ENCODE results near the gene TREML1. TPM values are rescaled to one million over a fixed set of nuclear protein-coding genes. Genes with fewer than 3 reads are reported as not detected.
"Not testable (repeated sequence)": the region's sequence is repeated elsewhere in the genome, so short reads cannot be mapped to it uniquely, and the experiment has no call there.

The TREML1 gene, protein sequence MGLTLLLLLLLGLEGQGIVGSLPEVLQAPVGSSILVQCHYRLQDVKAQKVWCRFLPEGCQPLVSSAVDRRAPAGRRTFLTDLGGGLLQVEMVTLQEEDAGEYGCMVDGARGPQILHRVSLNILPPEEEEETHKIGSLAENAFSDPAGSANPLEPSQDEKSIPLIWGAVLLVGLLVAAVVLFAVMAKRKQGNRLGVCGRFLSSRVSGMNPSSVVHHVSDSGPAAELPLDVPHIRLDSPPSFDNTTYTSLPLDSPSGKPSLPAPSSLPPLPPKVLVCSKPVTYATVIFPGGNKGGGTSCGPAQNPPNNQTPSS
- polyA plus RNA-seq (ENCODE audit: insufficient read length), result 0.65 TPM
- long read RNA-seq, donor 1, result 0 reads
- long read RNA-seq, donor 2, result 0 reads
- long read RNA-seq, donor 3, result 0 reads
- long read RNA-seq, donor 4, result 0 reads
- long read RNA-seq, donor 5, result 0 reads
- long read RNA-seq, donor 6, result 0 reads
- long read RNA-seq, donor 7, partial matches to known transcripts, result 0 of 1 reads
- long read RNA-seq, donor 7, other reads (novel, unspliced or antisense), result 0 of 1 reads
- long read RNA-seq, donor 8, partial matches to known transcripts, result 0 of 1 reads
- long read RNA-seq, donor 8, other reads (novel, unspliced or antisense), result 0 of 1 reads

DNA sequence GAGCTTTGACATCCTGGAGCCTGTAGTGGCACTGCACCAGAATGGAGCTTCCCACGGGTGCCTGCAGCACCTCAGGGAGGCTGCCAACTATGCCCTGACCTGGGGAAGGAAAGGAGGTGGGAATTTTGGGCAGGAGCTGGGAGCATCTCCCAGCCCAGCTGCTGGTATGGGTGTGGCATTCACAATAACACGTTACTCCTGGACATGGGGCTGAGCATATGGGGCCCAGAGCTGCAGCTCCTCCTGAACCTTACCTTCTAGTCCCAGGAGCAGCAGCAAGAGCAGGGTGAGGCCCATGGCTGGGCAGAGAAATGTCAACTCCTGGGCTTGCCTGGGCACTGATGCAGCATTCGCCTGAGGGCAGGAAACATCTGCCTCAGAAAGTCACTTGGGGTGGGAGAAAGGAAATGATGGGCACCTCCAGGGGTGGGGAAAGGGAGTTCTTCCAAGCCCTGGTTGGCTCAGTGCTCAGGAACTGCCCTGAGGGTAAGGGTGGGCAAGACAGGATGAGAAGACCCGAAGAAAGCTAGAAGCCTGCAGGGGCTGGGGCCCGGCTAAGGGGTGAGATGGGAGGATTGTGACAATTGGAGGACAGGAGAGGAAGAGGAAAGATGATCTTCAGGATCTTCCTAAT, at the start of gene TREML1:
Gene TREML1, minus strand, starts transcription at position 356 of the 634 bp plus-strand sequence. Its CDS starts 59 bp downstream, at position 297.
- no peak for DNase-seq

DNA sequence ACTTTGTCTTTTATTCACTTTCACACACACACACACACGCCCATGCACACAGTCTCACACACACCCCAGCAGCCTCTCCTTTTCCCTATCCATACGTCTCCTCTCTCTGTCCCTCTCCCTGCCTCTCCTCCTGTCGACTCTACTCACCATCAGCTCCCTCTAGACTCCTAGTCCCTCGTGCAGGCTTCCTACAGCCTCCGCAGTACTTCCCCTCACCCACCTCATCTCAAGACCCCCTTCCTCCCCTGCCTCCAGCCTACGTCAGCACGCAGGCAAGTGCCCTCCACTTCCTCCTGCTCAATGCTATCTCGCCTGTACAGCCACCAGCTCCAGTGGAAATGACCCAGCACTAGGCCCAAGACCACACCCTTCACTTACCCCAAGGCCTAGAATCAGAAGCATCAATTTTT, 47.6 kb upstream of the TREML1 start:
- DNase-seq, result no peak

DNA sequence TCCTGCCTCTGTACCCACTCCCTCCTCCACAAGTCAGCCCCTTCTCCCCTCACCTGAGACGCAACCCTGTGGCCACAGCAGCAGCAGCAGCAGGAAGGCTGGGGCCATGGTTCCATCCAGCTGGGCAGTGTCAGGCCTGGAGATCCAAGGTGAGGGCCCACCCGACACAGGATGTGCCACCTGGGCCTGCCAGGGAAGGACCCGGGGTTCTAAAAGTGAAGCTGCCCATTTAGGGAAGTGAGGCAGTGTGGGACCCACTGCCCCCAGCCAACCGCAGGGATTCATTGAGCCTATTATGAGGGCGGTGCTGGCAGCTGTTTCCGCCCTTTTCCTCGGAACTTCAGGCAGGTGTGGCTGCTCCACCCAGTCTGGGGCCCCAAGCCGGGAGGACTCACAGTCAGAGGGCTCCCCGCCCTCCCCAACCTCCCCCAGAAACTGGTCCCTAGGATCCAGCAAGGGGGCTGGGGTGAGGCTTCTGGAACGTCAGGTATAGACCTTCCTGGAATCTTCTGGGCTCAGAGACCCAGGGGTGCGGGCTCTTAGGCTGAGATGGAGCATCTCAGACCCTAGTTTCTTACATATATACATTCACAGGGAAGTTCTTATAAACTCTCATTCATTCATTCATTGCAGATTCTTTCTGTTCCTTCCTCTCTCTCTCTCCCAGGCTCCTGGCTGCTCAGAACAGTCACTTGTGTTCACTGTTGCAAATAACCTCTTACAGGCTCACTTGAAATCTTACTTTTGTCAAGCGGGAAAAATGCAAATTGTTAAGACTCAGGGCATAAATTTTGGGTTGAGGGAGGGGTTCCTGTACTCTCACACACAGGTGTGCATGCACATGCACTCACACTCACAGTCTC, 47.0 kb upstream of the TREML1 start, which contains the start of gene TREML2:
Gene TREML2, minus strand, starts transcription at position 249 of the 863 bp plus-strand sequence. Its CDS starts 141 bp downstream, at position 108.
- DNase-seq, result no peak

DNA sequence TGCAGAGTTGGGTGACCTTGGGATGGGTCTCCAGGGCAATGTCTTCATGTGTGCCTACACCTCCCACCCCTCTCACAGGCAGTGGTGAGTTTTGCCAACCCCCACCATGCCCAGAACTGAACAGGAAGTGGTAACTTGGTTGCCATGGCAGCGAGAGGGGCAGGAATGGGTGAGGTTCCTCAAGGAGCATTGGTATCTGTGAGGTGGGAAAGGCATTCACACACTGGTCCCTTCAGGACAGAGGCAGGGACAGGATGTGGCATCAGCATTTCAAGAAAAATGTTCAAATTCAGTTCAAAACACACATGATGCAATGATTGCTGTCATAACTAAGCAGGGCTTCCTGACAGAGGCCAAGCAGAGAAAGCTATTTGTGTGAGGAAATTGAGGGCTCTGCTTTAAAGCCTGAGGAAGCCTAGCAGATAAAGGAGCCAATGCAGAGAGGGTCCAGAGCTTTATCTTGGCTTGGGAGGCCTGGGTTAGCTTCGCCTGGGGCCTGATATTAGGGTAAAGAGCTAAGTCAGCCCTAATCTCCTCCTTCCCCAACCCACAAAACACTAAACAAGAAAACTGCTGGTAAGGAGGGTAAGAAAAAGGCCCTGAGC, 46.3 kb upstream of the TREML1 start:
- DNase-seq, result no peak

DNA sequence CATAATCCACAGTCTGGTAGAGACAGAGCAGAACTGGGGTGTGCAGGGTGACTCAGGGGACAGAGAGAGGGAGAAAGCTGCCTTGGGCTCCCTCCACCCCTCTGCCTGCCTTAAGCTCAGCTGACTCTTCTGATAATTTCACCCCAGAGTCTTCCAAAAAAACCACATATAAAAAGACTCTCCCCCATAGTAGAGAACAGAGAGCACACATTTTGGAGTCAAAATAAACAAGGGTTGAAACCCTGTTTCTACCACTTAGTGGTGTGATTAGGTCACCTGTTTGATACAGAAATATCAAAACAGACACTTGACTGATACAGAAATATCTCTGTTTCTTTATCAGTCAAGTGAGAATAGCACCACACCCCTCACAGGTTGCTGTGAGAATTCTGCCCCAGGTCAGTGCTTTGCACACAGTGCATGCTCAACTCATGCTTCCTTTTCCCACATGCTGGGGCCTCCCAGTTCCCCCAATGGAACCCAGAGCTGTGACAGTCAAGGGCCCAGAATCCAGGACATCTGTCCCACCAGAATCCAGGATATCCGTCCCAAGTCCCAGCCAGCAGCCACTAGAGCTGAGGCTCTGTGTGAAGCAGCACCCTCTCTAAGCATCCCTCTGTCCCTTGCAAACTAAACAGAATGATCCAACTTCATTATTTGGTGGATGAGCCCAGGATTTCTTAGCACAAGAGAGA, 45.6 kb upstream of the TREML1 start:
- no peak for DNase-seq

DNA sequence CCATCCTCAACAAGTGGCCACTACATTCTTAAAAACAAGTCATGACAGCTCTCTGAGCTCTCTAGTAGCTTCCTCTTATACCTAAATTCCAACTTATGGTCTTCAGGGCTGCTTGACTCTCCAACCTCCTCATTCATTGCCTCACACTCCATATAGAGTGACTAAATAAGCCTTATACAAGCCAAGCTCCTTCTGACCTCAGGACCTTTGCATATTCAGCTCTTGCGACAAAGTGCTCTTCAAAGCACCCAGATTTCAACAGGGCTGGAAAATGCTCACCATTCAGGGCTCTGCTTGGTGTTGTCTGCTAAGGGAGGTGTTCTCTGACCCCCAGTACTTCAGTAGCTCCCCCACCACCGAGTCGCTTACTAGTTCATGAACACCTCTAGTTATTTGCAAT, 43.1 kb upstream of the TREML1 start:
- no peak for DNase-seq

DNA sequence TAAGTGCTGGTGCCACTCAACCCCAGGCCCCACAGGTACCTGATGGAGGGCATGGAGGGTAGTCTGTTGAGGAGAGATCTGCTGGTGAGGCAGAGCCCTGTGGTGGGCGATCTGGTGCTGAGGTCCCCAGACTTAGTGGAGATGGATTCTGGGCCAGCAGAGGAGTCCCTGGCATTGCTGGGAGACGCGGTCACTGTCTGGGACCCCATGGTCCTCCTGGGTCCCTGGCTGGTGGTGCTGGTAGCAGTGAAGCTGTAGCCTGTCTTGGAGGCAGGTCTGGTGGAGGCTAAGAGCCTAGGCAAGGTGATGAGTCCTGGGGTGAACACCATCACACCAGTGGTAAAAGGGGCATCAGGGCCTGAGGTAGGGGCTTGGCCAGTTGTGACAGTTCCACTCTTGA, 40.2 kb upstream of the TREML1 start:
- no peak for DNase-seq

DNA sequence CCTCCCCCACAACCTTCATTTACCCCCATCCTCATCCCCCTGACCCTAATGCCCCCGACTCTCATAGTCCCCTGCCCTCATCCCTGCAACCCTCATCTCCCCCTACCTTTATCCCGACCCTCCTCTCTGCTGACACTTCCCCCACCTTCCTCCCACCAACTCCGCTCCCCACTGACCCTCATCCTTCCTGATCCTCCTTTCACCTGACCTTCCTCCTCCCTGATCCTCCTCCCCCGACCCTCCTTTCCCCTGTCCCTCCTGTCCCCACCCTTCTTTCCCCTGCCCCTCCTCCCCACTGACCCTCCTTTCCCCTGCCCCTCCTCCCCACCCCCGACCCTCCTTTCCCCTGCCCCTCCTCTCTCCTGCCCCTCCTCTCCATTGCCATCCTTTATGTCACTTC, 39.7 kb upstream of the TREML1 start:
- DNase-seq, result no peak

DNA sequence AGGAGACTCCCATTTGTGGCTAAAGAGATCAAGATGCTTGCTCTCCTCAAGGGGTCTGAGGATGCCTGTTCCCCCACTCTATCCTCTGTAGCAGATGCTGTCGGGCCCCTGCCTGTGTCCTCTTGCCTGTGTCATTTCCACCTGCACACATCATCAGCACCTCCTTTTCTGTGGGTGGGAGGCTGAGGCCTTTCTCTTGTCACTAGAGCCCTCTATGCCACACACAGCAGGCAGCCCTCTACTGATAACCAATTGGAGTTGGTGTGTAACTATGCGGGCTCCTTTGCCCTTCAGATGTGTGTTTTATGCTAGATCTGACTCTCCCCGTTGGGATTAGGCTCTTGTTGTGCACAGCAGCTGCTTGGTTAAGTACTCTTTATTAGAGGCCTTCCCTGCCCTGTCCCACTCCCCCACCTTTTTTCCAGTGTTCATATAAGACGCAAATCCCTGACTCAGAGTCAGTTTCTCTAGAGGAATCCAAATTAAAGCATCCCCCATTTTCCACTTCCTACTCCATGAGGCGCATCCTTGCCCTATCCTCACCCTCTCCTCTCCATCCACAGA, 39.1 kb upstream of the TREML1 start:
- no peak for DNase-seq

DNA sequence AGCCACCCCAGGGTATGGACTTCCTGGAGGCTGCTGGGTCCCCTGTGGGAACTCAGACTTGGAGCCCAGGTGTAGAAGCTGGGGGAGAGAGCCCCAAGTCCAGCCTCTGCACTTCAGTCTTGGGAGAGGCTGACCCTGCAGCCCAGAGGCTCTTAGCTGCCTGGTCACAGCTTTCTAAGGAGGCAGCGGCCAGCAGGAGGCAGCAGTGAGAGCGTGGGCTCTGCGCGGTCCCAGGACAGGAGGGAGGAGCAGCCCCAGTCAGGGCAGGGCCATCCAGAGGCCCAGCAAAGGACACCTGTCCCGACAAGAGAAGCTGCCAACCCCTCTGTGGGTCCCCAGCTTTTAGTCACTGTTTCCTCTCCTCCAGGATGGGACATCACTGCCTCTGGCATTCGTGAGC, 37.4 kb upstream of the TREML1 start:
- peak; percentile 5 for DNase-seq

DNA sequence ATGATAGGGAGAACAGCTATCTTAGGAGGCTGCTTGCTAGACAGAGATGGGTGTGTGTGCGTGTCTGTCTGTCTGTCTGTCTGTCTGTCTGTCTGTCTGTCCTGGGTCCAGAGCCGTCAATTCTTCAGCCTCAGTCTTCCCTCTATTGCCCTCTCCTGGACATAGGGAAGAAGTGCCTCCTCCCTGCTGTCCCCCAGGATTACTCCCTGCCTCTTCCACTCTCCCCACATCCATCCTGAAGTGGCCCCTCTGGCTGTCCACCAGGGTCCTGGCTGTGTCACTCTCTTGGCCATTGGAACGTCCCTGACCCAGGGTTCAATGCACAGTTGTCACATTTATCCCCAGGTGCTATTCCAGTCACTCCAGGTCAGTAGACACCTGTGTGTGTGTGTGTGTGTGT, 36.6 kb upstream of the TREML1 start:
- no peak for DNase-seq

DNA sequence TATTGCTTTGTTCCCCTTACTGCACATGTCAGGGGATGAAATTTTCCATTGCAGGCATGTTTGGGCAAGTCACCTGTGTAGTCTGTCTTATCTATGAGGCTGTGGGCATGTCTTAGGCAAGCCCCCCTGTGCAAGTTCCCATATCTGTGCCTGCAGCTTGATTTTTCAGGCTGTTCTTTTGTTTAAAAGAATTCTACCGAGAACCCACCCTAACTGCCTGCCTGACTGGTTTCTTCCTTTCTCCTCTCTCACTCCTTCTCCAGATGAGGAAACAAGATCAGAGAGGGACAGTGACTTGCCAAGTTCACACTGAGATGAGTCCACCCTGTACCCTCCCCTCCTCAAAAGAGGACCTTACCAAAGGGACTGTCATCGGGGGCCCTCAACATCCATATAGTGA, 35.8 kb upstream of the TREML1 start:
- DNase-seq, result no peak

DNA sequence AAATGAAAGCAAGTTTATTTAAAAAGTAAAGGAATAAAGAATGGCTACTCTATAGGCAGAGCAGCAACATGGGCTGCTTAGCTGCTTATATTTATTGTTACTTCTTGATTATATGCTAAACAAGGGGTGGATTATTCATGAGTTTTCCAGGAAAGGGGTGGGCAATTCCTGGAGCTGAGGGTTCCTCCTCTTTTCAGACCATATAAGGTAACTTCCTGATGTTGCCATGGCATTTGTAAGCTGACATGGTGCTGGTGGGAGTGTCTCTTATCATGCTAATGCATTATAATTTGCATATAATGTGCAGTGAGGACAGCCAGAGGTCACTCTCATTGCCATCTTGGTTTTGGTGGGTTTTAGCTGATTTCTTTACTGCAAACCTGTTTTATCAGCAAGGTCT, 34.9 kb upstream of the TREML1 start:
- DNase-seq, result not testable (repeated sequence)

DNA sequence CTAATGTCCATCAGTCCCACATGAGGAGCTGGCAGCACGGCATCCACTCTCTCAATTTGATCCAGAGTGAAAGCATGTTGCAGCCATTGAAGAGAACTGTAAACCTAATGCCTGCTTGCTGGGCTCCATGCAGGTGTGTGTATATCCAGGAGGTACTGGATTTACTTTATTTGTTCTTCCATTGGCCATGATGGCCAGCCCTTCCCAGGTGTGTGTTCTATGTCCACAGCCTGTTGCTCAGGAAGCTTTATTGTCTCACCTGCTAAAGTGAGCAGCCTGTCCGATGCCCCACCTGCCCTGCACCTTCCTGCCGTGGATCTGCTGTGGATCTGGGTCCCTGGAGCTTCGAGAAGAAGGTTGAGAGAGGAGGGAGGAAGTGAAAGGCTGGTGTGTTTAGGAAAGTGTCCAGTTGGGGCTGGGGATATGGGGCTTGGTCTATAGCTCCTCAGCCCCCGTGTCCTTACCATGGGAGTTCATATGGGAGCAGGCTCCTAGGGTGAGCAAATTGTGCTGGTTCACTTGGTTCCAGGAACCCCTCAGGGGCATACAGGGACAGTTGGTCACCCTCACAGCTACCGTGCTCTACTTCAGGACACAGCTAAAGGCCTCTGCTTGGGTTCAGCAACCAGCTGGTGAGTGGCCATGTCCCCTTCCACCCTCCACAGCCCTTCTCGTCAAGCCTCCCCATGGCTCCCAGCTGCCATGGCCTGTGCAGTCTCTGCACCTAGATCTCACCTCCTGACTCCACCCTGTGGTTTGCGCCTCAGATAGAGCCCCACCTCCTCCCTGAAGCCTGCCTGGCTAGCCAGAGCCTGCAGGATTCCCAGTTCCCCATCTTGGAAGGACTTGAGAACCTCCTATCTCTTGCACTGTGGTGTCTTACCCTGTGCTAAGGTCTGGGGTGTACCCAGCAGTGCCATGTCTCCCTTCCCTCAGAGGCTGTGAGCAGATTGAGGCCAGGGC, 34.1 kb upstream of the TREML1 start:
- DNase-seq, result no peak

DNA sequence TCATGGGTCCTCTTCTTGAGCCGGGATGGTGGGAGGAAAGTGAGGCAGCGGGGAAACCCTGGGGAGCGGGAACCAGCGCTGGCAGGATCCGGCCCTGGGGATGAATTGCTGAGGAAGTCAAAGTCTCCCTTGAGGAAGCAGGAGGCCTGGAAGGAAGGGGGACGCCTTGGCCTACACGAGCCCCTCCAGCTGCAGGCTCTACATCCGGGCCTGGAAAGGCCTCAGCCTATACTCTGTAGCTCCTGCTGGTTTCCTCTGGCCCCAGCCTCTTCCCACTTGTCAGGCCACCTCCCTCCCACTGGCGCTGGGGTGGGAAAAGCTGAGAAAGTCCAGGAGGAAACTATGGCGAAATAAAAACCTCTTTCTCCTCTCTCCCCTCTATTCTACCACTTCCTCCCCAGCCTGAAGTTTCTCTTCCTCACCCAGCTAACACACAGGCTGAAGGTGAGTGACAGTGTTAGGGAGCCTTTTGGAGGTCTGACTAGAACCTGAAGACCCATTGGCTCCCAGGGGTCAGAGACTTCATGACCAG, 31.9 kb upstream of the TREML1 start:
- no peak for DNase-seq

DNA sequence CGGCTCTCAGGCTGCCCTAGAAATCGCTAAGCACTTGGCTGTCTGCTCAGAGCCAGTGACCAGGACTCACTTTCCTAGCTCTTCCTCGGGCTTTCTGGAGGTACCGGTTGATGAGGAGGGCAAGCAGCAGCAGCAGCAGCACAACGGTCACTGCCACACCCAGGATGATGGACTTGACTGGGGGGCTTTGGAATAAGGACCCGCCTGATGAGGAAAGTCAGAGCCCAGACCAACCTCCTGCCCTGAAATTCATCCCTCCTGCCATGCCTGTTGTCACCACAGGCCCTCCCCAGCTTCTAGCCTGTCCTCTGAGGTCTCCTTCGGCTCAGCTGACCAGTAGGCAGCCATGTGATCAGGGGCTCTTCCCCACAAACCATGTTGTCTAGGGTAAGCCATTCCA, 30.6 kb upstream of the TREML1 start:
- no peak for DNase-seq

DNA sequence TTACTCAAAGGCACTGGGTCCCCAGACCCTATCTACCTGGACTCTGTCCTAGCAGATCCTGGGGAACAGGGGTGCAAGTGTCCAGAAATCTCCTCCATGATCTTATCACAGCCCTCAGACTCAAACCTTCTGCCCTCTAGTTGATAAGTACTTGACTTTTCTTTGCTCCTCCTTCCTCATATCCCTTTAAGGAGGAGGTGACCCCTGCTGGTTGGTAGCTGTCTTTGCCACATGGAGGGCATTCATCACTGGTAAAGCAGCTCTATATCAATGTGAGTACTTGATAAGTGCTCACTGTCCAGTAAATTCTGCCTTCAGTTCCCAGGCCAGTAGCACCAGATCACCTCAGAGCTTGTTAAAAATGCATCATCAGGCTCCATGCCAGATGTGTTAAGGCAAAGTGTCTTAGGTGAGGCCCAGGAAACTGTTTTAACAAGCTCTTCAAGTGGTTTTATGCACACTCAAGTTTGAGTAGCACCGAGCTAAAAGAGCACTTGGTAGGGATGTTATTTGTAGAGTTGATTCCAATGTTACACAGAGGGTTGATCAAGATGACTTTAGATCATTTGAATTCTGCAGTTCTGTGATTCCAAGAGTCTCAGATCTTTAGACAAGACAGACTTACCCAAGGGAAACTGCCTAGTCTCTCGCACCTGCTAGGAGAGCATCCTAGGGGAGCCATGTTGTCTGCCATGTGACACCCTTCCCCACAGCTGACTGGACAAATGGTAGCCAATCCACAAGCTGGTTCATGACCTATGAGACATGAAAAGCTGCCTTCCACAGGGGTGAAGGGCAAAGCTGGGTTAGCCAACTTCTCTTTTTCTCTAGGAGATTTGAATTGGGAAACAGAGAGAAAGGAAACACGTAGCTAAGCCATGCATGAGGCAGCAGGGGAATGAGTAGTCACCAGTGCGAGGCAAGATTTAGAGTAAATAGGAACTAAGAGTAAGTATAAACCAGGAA, 28.2 kb upstream of the TREML1 start:
- peak; percentile 29 for DNase-seq

DNA sequence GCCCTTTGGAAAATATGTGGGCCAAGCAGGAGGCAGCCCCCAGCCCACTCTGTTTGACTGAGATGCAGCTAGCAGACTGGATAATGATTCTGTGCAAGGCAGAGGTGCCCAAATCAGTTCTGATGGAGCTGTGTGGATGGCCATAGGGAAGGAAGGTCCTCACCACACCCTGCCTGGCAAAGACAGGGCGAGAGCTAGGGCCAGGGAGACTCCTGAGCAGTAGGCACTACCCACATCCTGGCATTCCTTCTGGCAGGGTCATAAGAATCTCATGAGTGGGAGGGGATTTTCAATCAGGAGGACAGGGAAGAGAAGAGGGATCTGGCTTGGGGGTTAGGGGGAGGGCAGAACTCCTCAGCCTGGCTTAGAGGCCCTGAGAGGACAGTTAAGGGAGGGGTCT, 27.4 kb upstream of the TREML1 start:
- DNase-seq, result no peak

All from left kidney (tissue), 8 donors.